Ishikawa (cell line): Measurements from ENCODE around the gene COL6A1.

ENCODE experiments used
- CEBPB ChIP-seq: IDR thresholded peaks from 2 replicates; pipeline ENCODE4 v1.6.1; 2012
- CREB1 ChIP-seq: IDR thresholded peaks from 2 replicates; pipeline ENCODE4 v1.6.1; 2012; ENCODE audit warnings: low read depth
- EGR1 ChIP-seq: IDR thresholded peaks from 2 replicates; pipeline ENCODE4 v1.6.1; 2012
- EP300 ChIP-seq: IDR thresholded peaks from 2 replicates; pipeline ENCODE4 v1.6.1; 2012; ENCODE audit warnings: borderline replicate concordance
- FOXM1 ChIP-seq: IDR thresholded peaks from 2 replicates; pipeline ENCODE4 v1.6.1; 2012; ENCODE audit warnings: low read depth, borderline replicate concordance
- NFIC ChIP-seq: IDR thresholded peaks from 2 replicates; pipeline ENCODE4 v1.6.1; 2012
- RAD21 ChIP-seq: IDR thresholded peaks from 2 replicates; pipeline ENCODE4 v1.6.1; 2012; ENCODE audit warnings: low read depth
- TAF1 ChIP-seq: IDR thresholded peaks from 2 replicates; pipeline ENCODE4 v1.6.1; 2012; ENCODE audit warnings: low read depth, mild to moderate bottlenecking
- TCF12 ChIP-seq: IDR thresholded peaks from 2 replicates; pipeline ENCODE4 v1.6.1; 2012; ENCODE audit warnings: low read depth
- TEAD4 ChIP-seq: IDR thresholded peaks from 2 replicates; pipeline ENCODE4 v1.6.1; 2012
- YY1 ChIP-seq: IDR thresholded peaks from 2 replicates; pipeline ENCODE4 v1.6.1; 2012; ENCODE audit warnings: low read depth
- ZBTB7A ChIP-seq: IDR thresholded peaks from 2 replicates; pipeline ENCODE4 v1.6.1; 2012; ENCODE audit warnings: low read depth
- TF ChIP-seq, protein P1 (sequence below): IDR thresholded peaks from 2 replicates; pipeline ENCODE4 v1.6.1; 2012
- TF ChIP-seq, protein P2 (sequence below): IDR thresholded peaks from 2 replicates; pipeline ENCODE4 v1.6.1; 2012; ENCODE audit warnings: low read depth, mild to moderate bottlenecking
- TF ChIP-seq, protein P3 (sequence below): IDR thresholded peaks from 2 replicates; pipeline ENCODE4 v1.6.1; 2012

Gene COL6A1

DNA sequence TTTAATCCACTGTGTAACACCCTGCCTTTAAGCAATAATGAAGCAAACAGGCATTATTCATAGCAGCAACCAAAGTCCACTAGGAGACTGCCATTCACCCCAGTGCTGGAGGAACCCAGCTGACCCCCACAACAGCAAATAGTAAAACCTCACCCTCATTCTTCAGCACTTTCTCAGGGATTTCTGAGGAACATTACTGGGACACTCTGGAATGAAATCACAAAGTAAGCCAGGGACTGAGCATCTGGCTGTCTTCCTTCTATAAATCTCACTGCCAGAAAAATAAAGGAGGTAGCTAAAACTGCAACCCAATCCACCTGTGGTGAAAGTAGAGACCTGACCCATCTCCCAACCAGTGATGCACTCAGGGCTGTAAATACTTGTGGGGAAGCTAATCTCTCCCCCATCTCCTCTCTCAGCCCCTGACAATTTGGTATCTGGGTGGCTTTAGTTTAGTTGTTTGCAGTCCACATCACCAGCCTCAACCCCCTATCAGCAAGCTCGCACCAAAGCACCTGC, 47.1 kb downstream of the COL6A1 start:
- no peak for TF ChIP-seq RAD21
- TF ChIP-seq FOXM1, result no peak
- TF ChIP-seq, protein P1, sequence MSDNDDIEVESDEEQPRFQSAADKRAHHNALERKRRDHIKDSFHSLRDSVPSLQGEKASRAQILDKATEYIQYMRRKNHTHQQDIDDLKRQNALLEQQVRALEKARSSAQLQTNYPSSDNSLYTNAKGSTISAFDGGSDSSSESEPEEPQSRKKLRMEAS, result no peak
- TF ChIP-seq TAF1, result no peak
- TF ChIP-seq EGR1, result no peak
- TF ChIP-seq CEBPB, result no peak
- TF ChIP-seq EP300, result no peak
- no peak for TF ChIP-seq NFIC
- no peak for TF ChIP-seq ZBTB7A
- TF ChIP-seq, protein P2, sequence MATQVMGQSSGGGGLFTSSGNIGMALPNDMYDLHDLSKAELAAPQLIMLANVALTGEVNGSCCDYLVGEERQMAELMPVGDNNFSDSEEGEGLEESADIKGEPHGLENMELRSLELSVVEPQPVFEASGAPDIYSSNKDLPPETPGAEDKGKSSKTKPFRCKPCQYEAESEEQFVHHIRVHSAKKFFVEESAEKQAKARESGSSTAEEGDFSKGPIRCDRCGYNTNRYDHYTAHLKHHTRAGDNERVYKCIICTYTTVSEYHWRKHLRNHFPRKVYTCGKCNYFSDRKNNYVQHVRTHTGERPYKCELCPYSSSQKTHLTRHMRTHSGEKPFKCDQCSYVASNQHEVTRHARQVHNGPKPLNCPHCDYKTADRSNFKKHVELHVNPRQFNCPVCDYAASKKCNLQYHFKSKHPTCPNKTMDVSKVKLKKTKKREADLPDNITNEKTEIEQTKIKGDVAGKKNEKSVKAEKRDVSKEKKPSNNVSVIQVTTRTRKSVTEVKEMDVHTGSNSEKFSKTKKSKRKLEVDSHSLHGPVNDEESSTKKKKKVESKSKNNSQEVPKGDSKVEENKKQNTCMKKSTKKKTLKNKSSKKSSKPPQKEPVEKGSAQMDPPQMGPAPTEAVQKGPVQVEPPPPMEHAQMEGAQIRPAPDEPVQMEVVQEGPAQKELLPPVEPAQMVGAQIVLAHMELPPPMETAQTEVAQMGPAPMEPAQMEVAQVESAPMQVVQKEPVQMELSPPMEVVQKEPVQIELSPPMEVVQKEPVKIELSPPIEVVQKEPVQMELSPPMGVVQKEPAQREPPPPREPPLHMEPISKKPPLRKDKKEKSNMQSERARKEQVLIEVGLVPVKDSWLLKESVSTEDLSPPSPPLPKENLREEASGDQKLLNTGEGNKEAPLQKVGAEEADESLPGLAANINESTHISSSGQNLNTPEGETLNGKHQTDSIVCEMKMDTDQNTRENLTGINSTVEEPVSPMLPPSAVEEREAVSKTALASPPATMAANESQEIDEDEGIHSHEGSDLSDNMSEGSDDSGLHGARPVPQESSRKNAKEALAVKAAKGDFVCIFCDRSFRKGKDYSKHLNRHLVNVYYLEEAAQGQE, result no peak
- TF ChIP-seq CREB1, result no peak
- no peak for TF ChIP-seq YY1
- TF ChIP-seq TCF12, result no peak
- TF ChIP-seq TEAD4, result no peak
- TF ChIP-seq, protein P3, sequence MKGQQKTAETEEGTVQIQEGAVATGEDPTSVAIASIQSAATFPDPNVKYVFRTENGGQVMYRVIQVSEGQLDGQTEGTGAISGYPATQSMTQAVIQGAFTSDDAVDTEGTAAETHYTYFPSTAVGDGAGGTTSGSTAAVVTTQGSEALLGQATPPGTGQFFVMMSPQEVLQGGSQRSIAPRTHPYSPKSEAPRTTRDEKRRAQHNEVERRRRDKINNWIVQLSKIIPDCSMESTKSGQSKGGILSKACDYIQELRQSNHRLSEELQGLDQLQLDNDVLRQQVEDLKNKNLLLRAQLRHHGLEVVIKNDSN, result no peak

DNA sequence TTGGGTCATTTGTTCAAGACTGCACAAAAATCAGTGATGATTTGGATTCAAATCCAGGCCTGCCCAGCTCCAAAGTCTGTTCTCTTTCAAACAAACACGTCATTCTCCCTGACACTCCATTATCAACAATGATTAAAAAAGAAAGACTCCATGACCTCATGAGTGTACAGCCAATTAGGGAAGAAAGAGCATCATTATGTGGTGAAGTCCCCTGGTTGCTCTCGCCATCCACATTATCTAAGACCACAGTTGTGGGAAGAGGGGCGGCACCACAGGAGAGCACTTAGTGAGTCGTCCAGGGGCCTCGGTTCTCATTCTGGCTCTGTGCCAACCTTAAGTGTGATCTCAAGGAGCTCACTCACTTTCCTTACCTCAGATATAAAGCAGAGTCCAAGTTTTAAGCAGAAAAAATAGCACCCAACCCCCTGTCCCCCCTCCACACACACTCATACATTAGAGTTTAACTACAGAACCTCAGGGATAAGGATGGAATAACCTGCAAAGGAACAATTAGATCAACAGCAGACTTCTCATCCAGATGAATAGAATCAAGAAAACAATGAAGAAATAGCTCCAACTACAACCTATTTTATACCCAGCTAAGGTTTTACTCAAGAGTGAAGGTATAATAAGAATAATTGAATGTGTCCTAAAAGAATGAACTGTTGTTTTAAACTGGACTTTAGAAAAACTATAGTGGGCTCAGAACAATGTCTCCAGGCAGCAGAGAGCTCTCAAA, 47.8 kb downstream of the COL6A1 start:
- TF ChIP-seq TAF1, result no peak
- no peak for TF ChIP-seq EGR1
- TF ChIP-seq ZBTB7A, result no peak
- TF ChIP-seq, protein P3, result no peak
- TF ChIP-seq NFIC, result peak; percentile 30; the same call in 1 of the 2 replicates
- TF ChIP-seq EP300, result no peak
- no peak for TF ChIP-seq RAD21

DNA sequence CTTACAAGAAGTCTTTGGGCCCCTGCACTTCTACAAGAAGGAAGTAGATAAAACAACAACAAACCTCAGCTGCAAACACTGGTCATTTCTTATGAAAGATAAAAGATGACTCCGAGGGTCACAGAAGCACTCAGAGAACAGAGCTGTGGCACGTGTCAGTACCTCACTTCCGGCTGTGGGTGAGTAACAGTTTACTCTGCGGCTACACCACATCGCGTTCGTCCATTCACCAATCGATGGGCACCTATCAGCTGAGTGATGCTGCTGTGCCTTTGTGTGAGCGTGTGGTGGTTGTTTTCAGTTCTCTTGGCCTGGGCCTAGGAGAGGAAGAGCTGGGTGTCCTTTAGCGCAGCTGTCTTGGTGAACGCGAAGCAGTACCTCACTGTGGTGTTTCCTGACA, 49.9 kb downstream of the COL6A1 start:
- TF ChIP-seq YY1 (no peak), FOXM1 (no peak), EP300 (no peak), TEAD4 (no peak), TAF1 (no peak), ZBTB7A (no peak), RAD21 (no peak)
- TF ChIP-seq, protein P2, result no peak
- TF ChIP-seq, protein P1, result no peak

DNA sequence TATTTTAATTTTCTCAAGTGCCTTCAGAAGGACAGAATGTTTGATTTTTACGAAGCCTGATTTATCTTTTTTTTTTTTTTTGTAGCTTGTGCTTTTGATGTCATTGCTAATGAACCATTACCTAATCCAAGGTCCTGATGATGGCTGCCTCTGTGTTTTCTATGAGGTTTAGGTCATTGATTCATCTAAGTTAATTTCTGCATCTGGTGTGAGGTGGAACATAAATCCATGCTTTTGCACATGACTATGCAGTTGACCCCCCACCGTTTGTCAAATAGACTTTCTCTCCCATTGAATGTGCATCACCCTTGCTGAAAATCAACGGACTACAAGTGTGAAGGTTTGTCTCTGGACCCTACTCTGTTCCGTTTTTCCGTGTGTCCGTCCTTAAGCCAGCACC, 50.5 kb downstream of the COL6A1 start:
- TF ChIP-seq, protein P3, result no peak
- no peak for TF ChIP-seq TCF12
- no peak for TF ChIP-seq TAF1

DNA sequence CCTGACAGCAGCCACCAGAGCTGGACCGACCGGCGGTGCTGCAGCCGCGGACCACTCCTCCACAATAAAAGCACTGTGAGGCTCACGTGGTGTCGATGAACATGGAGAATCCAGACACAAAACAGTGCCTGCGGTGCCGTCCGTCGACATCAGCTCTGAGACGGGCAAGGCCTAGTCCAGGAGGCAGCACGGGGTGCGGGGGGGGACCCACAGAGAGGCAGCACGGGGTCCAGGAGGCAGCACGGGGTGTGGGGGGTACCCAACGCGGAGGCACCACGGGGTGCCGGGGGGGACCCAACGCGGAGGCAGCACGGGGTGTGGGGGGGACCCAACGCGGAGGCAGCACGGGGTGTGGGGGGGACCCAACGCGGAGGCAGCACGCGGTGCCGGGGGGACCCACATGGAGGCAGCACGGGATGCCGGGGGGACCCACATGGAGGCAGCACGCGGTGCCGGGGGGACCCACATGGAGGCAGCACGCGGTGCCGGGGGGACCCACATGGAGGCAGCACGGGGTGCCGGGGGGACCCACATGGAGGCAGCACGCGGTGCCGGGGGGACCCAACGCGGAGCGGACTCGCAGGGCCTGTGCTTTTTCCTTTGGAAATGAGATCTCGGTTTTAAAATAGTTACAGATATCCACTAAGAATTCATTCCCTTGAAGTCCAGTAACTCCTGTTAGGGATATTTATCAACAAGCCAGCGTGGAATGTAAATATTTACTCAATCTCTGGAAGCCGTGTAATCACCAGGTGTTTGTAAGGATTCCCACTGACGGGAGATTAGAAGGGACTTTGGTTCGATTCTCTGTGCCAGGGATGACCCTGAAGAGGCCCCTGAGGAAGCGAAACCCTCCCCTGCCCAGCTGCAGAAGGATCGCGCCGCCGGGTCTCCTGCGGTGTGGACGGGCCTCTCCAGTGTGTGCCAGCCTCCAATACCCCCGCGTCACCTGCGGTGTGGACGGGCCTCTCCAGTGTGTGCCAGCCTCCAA, 52.1 kb downstream of the COL6A1 start:
- TF ChIP-seq CREB1, result no peak
- no peak for TF ChIP-seq NFIC
- TF ChIP-seq, protein P3, result no peak
- TF ChIP-seq FOXM1, result no peak
- no peak for TF ChIP-seq EGR1
- TF ChIP-seq TAF1, result no peak
- TF ChIP-seq, protein P1, result no peak
- no peak for TF ChIP-seq RAD21
- no peak for TF ChIP-seq CEBPB
